GM19468 (cell line): ENCODE measurements around the gene SMCO3.

ENCODE experiments used
- ATAC-seq: cut with Tn5 transposase; IDR thresholded peaks from one replicate; pipeline ENCODE4 v1.9.1; 2021; ENCODE audit warnings: mild to moderate bottlenecking, moderate library complexity, moderate number of reproducible peaks; ENCODE audit not compliant: unreplicated experiment; ENCODE audit errors: extremely low read depth

SMCO3 gene

GRCh38 chr12:14833336-14833735, 19.4 kb upstream of the SMCO3 start:
- ATAC-seq: no peak

- no peak for ATAC-seq
These were observed 14.9 kb upstream of the SMCO3 start for GRCh38 chr12:14828892-14829291.

GRCh38 chr12:14827043-14827442, 13.1 kb upstream of the SMCO3 start:
- no peak for ATAC-seq

- ATAC-seq: no peak
These were observed 12.5 kb upstream of the SMCO3 start for GRCh38 chr12:14826491-14826890.

- ATAC-seq: no peak
These were observed 11.3 kb upstream of the SMCO3 start for GRCh38 chr12:14825256-14825655.

DNA sequence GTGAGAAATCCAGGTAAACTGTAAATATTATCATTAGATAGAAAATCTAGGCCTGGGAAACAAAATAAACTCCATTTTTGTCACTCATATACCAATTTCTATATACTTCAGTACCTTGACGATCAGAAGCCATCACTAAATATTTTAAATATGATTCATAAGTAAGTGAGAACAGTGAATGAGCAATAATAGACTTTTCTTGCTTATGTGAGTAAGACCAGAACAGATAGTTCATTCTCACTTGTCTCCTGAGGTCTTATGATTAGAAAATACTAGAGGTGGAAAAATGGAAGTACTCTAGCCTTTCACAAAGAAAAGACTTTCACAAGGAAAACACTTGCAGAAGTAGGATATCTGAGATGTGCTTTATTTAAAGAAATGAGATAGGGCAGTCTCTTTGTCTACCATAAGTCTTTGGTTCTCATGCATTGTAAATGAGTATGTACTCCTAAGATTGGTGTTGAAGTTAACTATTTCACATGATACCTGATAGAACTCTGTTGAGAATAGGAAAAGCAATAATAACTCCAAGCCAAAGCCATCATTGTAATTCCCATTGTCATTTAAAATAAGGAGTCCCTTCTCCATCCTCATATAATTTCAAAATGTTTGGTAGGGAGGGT, 10.1 kb upstream of the SMCO3 start:
- ATAC-seq: no peak

DNA sequence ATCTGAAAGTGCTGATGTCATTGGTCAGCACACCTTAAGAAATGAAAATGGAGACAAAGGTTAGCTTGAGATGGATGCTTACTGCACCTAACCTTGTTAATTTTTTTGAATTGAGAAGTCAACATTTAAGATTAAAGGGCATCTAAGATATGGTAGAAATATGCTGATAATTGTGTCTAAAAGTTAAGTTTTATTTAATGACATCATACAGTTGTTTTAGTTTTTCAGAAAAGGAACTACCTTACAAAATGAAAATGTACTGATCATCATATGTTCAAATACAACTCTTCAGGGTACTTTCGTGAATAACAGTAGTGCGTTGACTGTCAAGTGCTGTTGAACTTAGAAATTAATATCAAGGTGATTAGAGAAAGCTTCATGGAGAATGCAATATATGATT, 2.5 kb downstream of the SMCO3 start:
- ATAC-seq: no peak

GRCh38 chr12:14810953-14811483, 3.0 kb downstream of the SMCO3 start:
- no peak for ATAC-seq

- no peak for ATAC-seq
These were observed 3.6 kb downstream of the SMCO3 start for GRCh38 chr12:14810167-14810952.

DNA sequence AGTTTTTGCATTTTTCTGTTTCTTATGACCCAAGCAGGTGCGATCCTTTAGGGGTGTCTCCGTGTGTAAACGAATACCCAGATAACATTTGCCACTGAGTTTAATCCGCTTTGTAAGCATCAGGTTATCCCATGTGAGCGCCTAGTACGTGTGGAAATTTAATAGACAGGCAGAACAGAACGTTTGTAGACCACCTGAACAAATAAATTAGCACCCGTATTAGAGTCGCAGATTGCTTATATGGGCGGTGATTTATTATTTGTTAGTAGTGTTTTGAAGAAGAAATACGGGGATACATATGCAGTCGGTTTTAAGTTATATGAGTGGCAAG, 10.2 kb downstream of the SMCO3 start:
- no peak for ATAC-seq

GRCh38 chr12:14803011-14803829, 10.8 kb downstream of the SMCO3 start, which contains the start of the genes C12orf60 and WBP11:
TSS of gene C12orf60 (plus strand) at chr12:14803670. CDS start at chr12:14822936, 19,266 bp downstream.
TSS of gene WBP11 (minus strand) at chr12:14803478. CDS start at chr12:14801383, 2,095 bp downstream.
- ATAC-seq: peak; percentile 99

- no peak for ATAC-seq
These were observed 11.3 kb downstream of the SMCO3 start for GRCh38 chr12:14802721-14803010.

GRCh38 chr12:14802247-14802646, 11.7 kb downstream of the SMCO3 start:
- no peak for ATAC-seq

GRCh38 chr12:14795028-14795448, 18.9 kb downstream of the SMCO3 start:
- ATAC-seq: no peak

DNA sequence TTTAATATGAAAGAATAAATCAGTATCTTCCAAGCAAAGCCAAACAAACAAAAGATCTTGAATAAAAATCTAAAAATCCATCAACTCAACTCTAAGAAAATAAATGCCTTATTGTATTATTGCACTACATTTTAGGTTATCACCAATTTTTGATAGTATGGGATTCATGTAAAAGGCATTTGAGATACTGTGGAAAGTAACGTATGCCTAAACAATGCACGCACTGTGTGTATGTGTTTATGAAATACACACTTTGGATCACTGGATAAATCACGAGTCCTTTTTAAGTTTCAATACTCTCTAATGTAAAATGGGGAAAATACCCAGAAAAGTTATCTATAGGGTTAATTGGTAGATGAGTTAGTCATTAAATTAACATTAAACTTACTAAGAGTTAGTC, 28.4 kb downstream of the SMCO3 start:
- ATAC-seq: no peak

GRCh38 chr12:14784471-14784870, 29.5 kb downstream of the SMCO3 start:
- ATAC-seq: no peak

DNA sequence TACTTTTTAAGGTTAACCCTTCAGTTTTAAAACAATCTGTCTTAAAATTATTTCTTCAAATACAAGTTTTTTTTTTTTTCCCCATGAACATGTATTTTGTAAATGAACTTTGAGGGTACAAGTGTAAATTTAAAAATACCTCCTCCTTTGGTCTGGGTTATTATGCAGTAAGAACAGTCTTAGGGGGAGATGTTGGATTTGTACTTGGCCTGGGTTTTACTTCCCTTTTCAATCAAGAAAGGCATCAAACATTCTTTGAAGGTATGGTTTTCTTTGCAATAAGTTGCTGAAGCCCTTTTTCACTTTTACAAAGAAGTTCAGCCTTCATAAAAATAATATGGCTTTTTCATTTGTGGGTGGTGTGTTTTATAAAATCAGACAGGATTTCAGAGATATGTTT, 31.2 kb downstream of the SMCO3 start:
- no peak for ATAC-seq

- no peak for ATAC-seq
These were observed 32.4 kb downstream of the SMCO3 start for GRCh38 chr12:14781563-14781962.

DNA sequence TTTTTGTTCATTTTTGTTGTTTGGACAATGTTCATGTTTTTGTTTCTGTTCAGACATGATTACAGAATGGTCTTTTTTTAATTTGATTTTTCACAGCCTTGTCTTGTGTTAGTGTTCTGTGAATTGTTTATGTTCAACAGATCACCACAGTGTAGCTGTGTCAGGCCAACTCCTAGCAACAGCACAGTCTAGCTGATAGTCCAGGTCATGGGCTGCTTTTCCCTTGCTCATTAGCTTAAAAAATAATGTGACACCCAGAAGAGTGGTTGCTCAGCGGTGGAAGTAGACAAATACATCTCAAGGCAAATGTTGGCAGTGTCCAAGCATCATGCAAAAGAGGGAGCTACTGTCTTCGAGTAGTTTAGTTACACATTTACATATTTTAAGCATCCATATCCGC, 33.1 kb downstream of the SMCO3 start:
- ATAC-seq: no peak

GRCh38 chr12:14779834-14780233, 34.1 kb downstream of the SMCO3 start:
- ATAC-seq: no peak

DNA sequence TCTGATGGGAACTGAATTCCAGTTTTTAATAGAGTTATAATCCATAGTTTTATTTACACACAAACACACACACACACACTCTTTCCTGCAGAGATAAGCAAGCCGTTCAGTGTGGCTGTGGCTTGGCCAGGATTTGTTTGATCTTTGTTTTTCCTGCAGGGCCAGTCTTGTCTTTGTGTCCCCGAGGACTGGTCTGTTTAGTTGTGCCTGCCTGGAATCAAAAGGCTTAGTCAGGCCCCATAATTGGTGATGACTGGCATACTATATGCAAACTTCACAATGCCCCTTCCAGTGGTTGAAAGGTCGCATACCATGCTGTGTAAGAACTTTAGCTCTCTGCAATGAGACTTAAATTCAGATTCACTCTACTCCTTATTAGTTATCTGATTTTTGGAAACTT, 36.7 kb downstream of the SMCO3 start:
- ATAC-seq: no peak
